B cell (primary cell): ENCODE measurements around the gene DLG1. TPM values are rescaled to one million over a fixed set of nuclear protein-coding genes. Genes with fewer than 3 reads are reported as not detected.

Source experiments
- ATAC-seq: fragments of 200-7000 bp; cut with Tn5 transposase; one replicate; pipeline ENCODE4 v1.10.0; 2021; ENCODE audit warnings: low read depth, mild to moderate bottlenecking, moderate number of reproducible peaks, moderate library complexity
- CTCF ChIA-PET: fragments of 350-600 bp; sonication (Branson Sonifier 250); formaldehyde crosslinking; loops from one replicate; lab custom pipeline; 2021; ENCODE audit warnings: antibody characterized with exemption, inconsistent platforms; lab: Charles Lee
- POLR2A ChIA-PET: fragments of 350-600 bp; sonication (Branson Sonifier 250); formaldehyde crosslinking; loops from one replicate; lab custom pipeline; 2021; ENCODE audit warnings: antibody characterized with exemption; lab: Charles Lee
- DNase-seq: peaks from one replicate; pipeline ENCODE4 v3.0.0; 2013
- H2AFZ ChIP-seq: 2 replicates; pipeline ENCODE4 v1.6.1; 2012; ENCODE audit warnings: mild to moderate bottlenecking, low read depth, low read length; ENCODE audit not compliant: insufficient read depth, poor library complexity, severe bottlenecking
- H3K27ac ChIP-seq, 2 donors: 1 replicate in 1 of 2; 2 replicates in 1 of 2; pipeline ENCODE4 v1.5.1; 2012 to 2013; ENCODE audit warnings: low read length in 2 of 2, mild to moderate bottlenecking in 2 of 2, moderate library complexity in 1 of 2
- H3K27me3 ChIP-seq, 4 experiments: fragments of 200-600 bp in 1 of 4; sonication (generic) in 1 of 4; replicated peaks in 1 of 4; 1 replicate in 2 of 4; 2 replicates in 2 of 4; pipeline versions ENCODE4 v1.6.1 to v1.7.0; 2013 to 2016; ENCODE audit warnings: low read length in 3 of 4, mild to moderate bottlenecking in 2 of 4, mixed read lengths in 1 of 4, moderate library complexity in 1 of 4; ENCODE audit not compliant: insufficient read depth in 4 of 4, control insufficient read depth in 3 of 4; ENCODE audit errors: control extremely low read depth in 1 of 4
- H3K36me3 ChIP-seq, 2 experiments: replicated peaks in 1 of 2; 1 replicate in 1 of 2; 2 replicates in 1 of 2; pipeline versions ENCODE4 v1.6.1 to v1.7.1; 2013; ENCODE audit warnings: low read length in 1 of 2; ENCODE audit not compliant: insufficient read depth in 2 of 2, control insufficient read depth in 1 of 2; ENCODE audit errors: control extremely low read depth in 1 of 2, extremely low read depth in 1 of 2
- H3K4me1 ChIP-seq, 2 donors: fragments of 200-600 bp in 1 of 2; sonication (generic) in 1 of 2; 1 replicate in 1 of 2; 2 replicates in 1 of 2; pipeline versions ENCODE4 v1.5.1 to v1.6.1; 2013 to 2017; ENCODE audit warnings: low read length in 2 of 2; ENCODE audit not compliant: control insufficient read depth in 2 of 2, insufficient read depth in 2 of 2
- H3K4me2 ChIP-seq: replicated peaks from 2 replicates; pipeline ENCODE3; 2012; ENCODE audit warnings: mild to moderate bottlenecking, low read depth, low read length; ENCODE audit not compliant: poor library complexity, severe bottlenecking
- H3K4me3 ChIP-seq, 5 experiments: fragments of 200-600 bp in 1 of 5; sonication (generic) in 1 of 5; 1 replicate in 3 of 5; 2 replicates in 2 of 5; pipeline versions ENCODE4 v1.5.1 to v1.7.0; 2011 to 2016; ENCODE audit warnings: low read length in 4 of 5, mild to moderate bottlenecking in 4 of 5, low read depth in 2 of 5, control low read depth in 1 of 5, moderate library complexity in 1 of 5; ENCODE audit not compliant: insufficient read depth in 1 of 5; ENCODE audit errors: control extremely low read depth in 1 of 5, extremely low read depth in 1 of 5
- H3K79me2 ChIP-seq: fragments of 200-600 bp; sonication (generic); one replicate; pipeline ENCODE4 v1.6.0; 2016; ENCODE audit warnings: low read length; ENCODE audit not compliant: control insufficient read depth, insufficient read depth
- H3K9ac ChIP-seq: fragments of 200-600 bp; sonication (generic); 2 replicates; pipeline ENCODE4 v1.6.1; 2017; ENCODE audit warnings: mild to moderate bottlenecking, low read length, moderate library complexity
- H3K9me3 ChIP-seq, 3 donors: one replicate each; pipeline versions ENCODE4 v1.6.1 to v1.7.1; 2013; ENCODE audit warnings: low read length in 2 of 3; ENCODE audit not compliant: control insufficient read depth in 2 of 3, insufficient read depth in 1 of 3; ENCODE audit errors: control extremely low read depth in 1 of 3
- H4K20me1 ChIP-seq: 2 replicates; pipeline ENCODE4 v1.6.0; 2012; ENCODE audit warnings: mild to moderate bottlenecking, low read length; ENCODE audit not compliant: insufficient read depth, control insufficient read depth, poor library complexity, severe bottlenecking
- H3K27ac Mint-ChIP-seq: one replicate; pipeline ENCODE4 v1.8.0; 2021; ENCODE audit warnings: mixed read lengths
- H3K27me3 Mint-ChIP-seq: one replicate; pipeline ENCODE4 v1.8.0; 2021; ENCODE audit warnings: mixed read lengths
- H3K4me1 Mint-ChIP-seq: one replicate; pipeline ENCODE4 v1.8.0; 2021; ENCODE audit warnings: mixed read lengths
- H3K4me3 Mint-ChIP-seq: one replicate; pipeline ENCODE4 v1.8.0; 2021; ENCODE audit warnings: mixed read lengths
- H3K9me3 Mint-ChIP-seq: one replicate; pipeline ENCODE4 v1.8.0; 2022; ENCODE audit warnings: mixed read lengths; ENCODE audit not compliant: insufficient read depth
- EZH2 ChIP-seq: IDR thresholded peaks from 2 replicates; pipeline ENCODE4 v1.6.1; 2012; ENCODE audit warnings: borderline replicate concordance, low read depth, mild to moderate bottlenecking, moderate library complexity, low read length; ENCODE audit not compliant: insufficient read depth, poor library complexity, severe bottlenecking
- WGBS: methylation state at CpG from one replicate; pipeline ENCODE4 v1.1.5; 2013; ENCODE audit warnings: missing lambda C conversion rate; ENCODE audit not compliant: insufficient coverage; 5-methylcytosine and 5-hydroxymethylcytosine counted together
- intact Hi-C: fragments of 100-400 bp; cut with micrococcal nuclease; formaldehyde crosslinking; loops from one replicate; pipeline ENCODE4 v1.10.0; 2022
- polyA plus RNA-seq: library from polyadenylated mRNA; depleted of rRNA; stranded (reverse); fragments of >200 nt; gene quantifications from 2 replicates; pipeline ENCODE4 v1.2.3, GENCODE V29; 2012
- total RNA-seq, 2 donors: library from RNA; stranded (reverse); fragments of 120-200 nt in 1 of 2; gene quantifications; 1 replicate in 1 of 2; 2 replicates in 1 of 2; pipeline versions ENCODE4 v1.2.3 to v1.2.4, GENCODE V29; 2013 to 2022
- TF ChIP-seq, protein P1 (sequence below): fragments of 200-600 bp; IDR thresholded peaks from one replicate; pipeline ENCODE4 v1.8.0; 2022; ENCODE audit warnings: antibody characterized with exemption, mild to moderate bottlenecking

The DLG1 gene
- total and polyA plus RNA-seq, 2 donors (not counting 1 experiment from before 2014, with no cell fraction given), result 23.4 to 114 TPM

DNA sequence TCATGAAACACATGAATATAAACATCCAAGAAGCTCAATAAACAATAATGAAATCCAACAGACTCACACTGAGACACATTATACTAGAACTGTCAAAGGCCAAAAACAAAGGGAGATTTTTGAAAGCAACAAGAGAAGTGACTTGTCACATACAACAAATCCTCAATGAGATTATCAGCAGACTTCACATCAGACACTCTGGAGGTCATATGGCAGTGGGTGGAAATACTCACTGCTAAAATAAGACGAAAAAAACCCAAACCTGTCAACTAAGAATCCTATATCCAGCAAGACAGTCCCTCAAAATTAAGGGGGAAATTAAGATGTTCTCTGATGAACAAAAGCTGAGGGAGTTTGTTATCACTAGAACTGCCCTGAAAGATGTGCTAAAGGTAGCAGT is 143.4 kb downstream of the DLG1 start:
- Histone ChIP-seq H3K4me1 (no peaks in the 10 kb centered on the region), H3K27ac (no peak overlapping the region), H3K9me3 (peaks cover 9 to 22% (median 13%) of the 10 kb centered on the region in 3 donors), H2AFZ (no peak overlapping the region), H3K4me2 (no peak overlapping the region), H3K4me3 (no peak overlapping the region), H3K9ac (no peak overlapping the region), H4K20me1 (peaks cover 5% of the 10 kb centered on the region), H3K36me3 (peaks cover 0 to 4% of the 10 kb centered on the region in 2 experiments), H3K79me2 (peaks cover 26% of the 10 kb centered on the region), H3K27me3 (no peaks in the 10 kb centered on the region)
- no peaks in the 10 kb centered on the region for H3K4me1 Mint-ChIP-seq
- no peak overlapping the region for H3K27ac Mint-ChIP-seq
- CTCF ChIA-PET, result interaction anchor here (1.3 kb wide), 1 partner anchor 12 kb away, joined by 4 read pairs; no protein-coding TSS in a partner anchor
- TF ChIP-seq EZH2, result no peak
- TF ChIP-seq, protein P1, sequence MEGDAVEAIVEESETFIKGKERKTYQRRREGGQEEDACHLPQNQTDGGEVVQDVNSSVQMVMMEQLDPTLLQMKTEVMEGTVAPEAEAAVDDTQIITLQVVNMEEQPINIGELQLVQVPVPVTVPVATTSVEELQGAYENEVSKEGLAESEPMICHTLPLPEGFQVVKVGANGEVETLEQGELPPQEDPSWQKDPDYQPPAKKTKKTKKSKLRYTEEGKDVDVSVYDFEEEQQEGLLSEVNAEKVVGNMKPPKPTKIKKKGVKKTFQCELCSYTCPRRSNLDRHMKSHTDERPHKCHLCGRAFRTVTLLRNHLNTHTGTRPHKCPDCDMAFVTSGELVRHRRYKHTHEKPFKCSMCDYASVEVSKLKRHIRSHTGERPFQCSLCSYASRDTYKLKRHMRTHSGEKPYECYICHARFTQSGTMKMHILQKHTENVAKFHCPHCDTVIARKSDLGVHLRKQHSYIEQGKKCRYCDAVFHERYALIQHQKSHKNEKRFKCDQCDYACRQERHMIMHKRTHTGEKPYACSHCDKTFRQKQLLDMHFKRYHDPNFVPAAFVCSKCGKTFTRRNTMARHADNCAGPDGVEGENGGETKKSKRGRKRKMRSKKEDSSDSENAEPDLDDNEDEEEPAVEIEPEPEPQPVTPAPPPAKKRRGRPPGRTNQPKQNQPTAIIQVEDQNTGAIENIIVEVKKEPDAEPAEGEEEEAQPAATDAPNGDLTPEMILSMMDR, result no peak
- no peak overlapping the region for H3K4me3 Mint-ChIP-seq
- ATAC-seq (no peak), DNase-seq (no peak)
- no peaks in the 10 kb centered on the region for H3K27me3 Mint-ChIP-seq
- POLR2A ChIA-PET, result no interaction called here
- no CpG with 5 or more reads among the region's 1 CpG for WGBS
- intact Hi-C loops, result no loop called here
- peaks cover 16% of the 10 kb centered on the region for H3K9me3 Mint-ChIP-seq

DNA sequence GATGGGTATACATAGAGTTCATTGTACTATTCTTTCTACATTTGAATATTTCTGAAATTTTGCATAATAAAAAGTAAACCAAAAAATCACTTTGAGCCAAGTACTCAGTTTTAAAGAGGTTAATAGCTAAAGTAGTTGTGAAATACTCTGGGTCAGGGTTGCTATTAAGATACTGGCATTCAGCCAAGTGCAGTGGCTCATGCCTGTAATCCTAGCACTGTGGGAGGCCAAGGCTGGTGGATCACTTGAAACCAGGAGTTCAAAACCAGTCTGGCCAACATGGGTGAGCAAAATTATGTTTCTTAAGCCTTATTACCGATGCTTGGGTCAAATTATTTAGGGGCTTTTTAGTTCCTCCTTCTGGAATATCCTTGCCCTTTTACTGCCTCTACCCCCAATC is 146.8 kb downstream of the DLG1 start:
- Histone ChIP-seq H3K4me3 (no peak overlapping the region), H3K36me3 (peaks cover 0 to 4% of the 10 kb centered on the region in 2 experiments), H3K27me3 (no peaks in the 10 kb centered on the region), H3K4me1 (no peaks in the 10 kb centered on the region), H2AFZ (no peak overlapping the region), H3K9me3 (peaks cover 5 to 17% (median 13%) of the 10 kb centered on the region in 3 donors), H3K79me2 (peaks cover 31% of the 10 kb centered on the region), H3K9ac (no peak overlapping the region), H4K20me1 (peaks cover 5% of the 10 kb centered on the region), H3K27ac (no peak overlapping the region), H3K4me2 (no peak overlapping the region)
- no CpG with 5 or more reads among the region's 1 CpG for WGBS
- Mint-ChIP-seq H3K9me3 (peaks cover 8% of the 10 kb centered on the region), H3K4me3 (no peak overlapping the region), H3K27me3 (no peaks in the 10 kb centered on the region), H3K27ac (no peak overlapping the region), H3K4me1 (peaks cover 3% of the 10 kb centered on the region)
- CTCF ChIA-PET, result interaction anchor here (1.0 kb wide), 1 partner anchor 11 kb away, joined by 4 read pairs; no protein-coding TSS in a partner anchor
- ATAC-seq, result no peak
- intact Hi-C loops, result no loop called here
- DNase-seq, result no peak
- TF ChIP-seq EZH2, result no peak
- TF ChIP-seq, protein P1, result no peak
- POLR2A ChIA-PET, result no interaction called here
